IPS-18a (cell line): ENCODE data around the gene ZNF253.
A peak's percentile ranks its signal among the peaks of the same experiment; 100 is the strongest.
"Not testable (repeated sequence)": the region's sequence is repeated elsewhere in the genome, so short reads cannot be mapped to it uniquely, and the experiment has no call there.

ENCODE experiments used
- H3K27ac ChIP-seq: one replicate; pipeline ENCODE4 v1.5.1; 2013; ENCODE audit warnings: low read length
- H3K27me3 ChIP-seq: one replicate; pipeline ENCODE4 v1.6.1; 2013; ENCODE audit warnings: mild to moderate bottlenecking, low read length; ENCODE audit not compliant: control insufficient read depth, insufficient read depth
- H3K36me3 ChIP-seq: one replicate; pipeline ENCODE4 v1.6.1; 2013; ENCODE audit warnings: low read depth, low read length; ENCODE audit not compliant: control insufficient read depth
- H3K4me1 ChIP-seq: one replicate; pipeline ENCODE4 v1.6.1; 2013; ENCODE audit warnings: low read depth, low read length; ENCODE audit not compliant: control insufficient read depth
- H3K4me3 ChIP-seq: one replicate; pipeline ENCODE4 v1.5.1; 2013; ENCODE audit warnings: low read length
- H3K9ac ChIP-seq: one replicate; pipeline ENCODE4 v1.6.1; 2013; ENCODE audit warnings: mild to moderate bottlenecking, low read length, moderate library complexity
- H3K9me3 ChIP-seq: one replicate; pipeline ENCODE4 v1.6.1; 2013; ENCODE audit warnings: low read depth, low read length; ENCODE audit not compliant: control insufficient read depth

The ZNF253 gene

DNA sequence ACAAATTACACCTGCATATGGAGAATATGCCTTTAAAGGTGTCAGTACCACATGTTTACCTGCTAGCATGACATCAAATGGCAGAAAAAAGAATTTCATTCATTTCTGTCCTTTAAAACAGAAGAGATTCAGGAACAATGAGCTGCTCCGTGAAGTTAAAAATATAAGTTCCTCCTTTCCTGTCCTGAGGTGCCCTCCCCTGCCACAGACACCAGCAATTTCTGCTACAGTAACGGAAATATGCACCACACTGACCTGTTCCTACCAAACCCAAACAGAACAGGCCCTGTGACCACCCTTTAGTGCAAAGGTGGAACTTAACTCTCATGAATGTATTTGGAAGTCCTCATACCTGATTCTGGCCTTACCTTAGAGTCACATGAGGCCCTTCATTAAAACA lies 13.9 kb upstream of the ZNF253 start:
- not testable (repeated sequence) for H3K4me1 ChIP-seq, H3K27ac ChIP-seq, H3K4me3 ChIP-seq, H3K9ac ChIP-seq, H3K36me3 ChIP-seq, H3K27me3 ChIP-seq
- H3K9me3 ChIP-seq = peaks cover 44% of the 10 kb centered on the region

DNA sequence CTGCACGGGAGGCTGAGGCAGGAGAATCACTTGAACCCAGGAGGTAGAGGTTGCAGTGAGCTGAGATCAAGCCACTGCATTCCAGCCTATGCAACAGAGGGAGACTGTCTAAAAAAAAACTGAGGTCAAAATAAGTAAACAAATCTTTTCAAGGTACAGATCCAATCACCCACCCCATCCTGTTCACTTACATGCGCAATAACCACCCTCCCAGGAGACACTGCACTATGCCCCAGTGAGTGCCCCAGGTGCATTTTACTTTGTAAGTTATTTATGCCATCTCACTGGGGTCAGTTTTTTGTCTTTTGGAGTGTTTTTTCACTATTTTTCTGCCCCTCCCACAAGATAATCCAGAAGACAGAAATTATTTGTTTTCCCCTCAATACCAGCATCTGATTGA lies 6.9 kb upstream of the ZNF253 start:
- Histone ChIP-seq H3K9me3 (peaks cover 42% of the 10 kb centered on the region), H3K27me3 (no peaks in the 10 kb centered on the region), H3K9ac (no peak overlapping the region), H3K36me3 (no peaks in the 10 kb centered on the region), H3K4me3 (no peak overlapping the region), H3K27ac (no peak overlapping the region), H3K4me1 (no peaks in the 10 kb centered on the region)

DNA sequence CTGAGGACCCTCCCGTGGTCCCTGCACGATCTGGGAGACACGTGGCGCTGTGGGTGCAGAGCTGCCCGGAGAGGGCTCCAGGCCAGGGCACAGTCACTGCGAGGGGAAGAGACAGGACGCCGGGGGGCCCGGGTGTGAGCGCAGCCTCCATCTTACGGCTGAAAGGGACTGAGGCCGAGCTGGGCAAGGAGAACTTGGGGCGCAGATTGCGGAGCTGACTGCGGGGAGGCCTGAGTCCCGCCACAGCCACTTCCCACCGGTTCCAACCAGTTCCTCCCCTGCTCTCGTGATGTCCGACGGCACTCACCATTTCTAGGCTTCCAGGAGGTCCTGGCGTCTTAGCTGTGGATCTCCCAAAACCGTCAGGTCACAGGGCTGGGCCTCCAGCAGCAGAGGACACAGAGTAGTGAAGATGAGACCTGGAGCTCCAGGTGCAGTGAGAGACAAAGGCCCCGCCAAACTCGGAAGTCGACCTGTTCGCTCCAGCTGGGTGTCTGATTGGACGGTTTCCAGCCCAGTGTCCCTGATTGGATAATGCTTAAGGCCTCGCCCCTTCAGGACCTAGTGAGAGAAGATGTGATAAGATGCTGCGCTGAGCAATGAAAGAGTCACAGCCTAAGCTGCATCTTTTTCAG lies 4.8 kb upstream of the ZNF253 start:
- H3K9ac ChIP-seq = no peak overlapping the region
- no peak overlapping the region for H3K4me3 ChIP-seq
- H3K27me3 ChIP-seq = no peaks in the 10 kb centered on the region
- H3K4me1 ChIP-seq = no peaks in the 10 kb centered on the region
- no peaks in the 10 kb centered on the region for H3K36me3 ChIP-seq
- no peak overlapping the region for H3K27ac ChIP-seq
- H3K9me3 ChIP-seq = peaks cover 33% of the 10 kb centered on the region

DNA sequence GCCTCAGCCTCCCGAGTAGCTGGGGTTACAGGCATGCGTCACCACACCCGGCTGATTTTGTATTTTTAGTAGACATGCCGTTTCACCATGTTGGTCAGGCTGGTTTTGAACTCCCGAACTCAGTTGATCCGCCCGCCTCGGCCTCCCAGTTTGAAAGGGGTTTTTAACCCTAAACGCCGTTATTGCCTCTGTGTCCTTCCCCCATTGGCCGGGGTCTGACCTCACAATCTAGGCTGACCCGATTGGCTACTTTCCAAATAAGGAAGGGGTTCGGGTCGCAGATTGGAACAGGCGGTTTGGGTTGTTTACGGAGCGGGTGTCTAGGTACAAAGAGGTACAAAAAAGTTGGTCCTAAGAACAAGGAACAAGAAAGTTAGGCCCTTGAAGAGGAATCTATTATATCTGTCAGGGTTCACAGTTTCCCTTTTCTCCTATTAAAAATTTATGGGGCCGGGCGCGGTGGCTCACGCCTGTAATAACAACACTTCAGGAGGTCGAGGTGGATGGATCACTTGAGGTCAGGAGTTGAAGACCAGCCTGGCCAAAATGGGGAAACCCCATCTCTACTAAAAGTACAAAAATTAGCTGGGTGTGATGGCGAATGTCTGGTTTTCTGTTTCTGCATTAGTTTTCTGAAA lies 1.0 kb downstream of the ZNF253 start:
- Histone ChIP-seq H3K4me3 (peak overlapping the region; percentile 33), H3K4me1 (no peaks in the 10 kb centered on the region), H3K36me3 (no peaks in the 10 kb centered on the region), H3K27me3 (no peaks in the 10 kb centered on the region), H3K27ac (no peak overlapping the region), H3K9ac (peak overlapping the region; percentile 24), H3K9me3 (peaks cover 24% of the 10 kb centered on the region)

DNA sequence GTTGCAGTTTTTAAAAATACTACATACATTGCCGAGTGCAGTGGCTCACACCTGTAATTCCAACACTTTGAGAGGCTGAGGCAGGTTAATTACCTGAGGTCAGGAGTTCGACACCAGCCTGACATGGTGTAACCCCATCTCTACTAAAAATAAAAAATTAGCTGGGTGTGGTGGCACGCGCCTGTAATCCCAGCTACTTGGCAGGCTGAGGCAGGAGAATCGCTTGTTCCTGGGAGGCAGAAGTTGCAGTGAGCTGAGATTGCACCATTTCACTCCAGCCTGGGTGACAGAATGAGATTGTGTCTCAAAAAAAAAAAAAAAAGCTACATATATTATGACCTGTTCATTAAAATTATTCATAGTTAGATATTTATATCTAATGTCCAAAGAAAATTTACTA lies 4.4 kb downstream of the ZNF253 start:
- H3K9me3 ChIP-seq = peaks cover 35% of the 10 kb centered on the region
- not testable (repeated sequence) for H3K4me3 ChIP-seq

DNA sequence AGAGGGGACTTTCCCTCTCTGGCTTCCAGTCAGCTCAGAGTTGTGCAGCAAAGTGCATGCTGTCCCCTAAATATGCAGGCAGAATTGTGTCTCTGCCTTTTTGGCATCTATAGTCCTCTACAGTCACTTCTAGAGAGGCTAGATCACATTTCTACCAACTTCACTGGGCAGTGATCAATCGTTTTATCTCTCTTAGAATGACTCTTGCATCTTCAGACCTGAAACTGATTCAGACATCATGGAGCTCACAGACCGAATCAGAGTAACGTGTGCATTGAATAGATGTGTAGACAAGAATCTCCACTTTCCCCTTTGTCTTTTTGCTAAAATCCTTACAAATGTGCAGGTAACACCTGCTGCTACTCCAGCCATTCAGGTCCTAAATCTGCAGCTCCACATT lies 6.2 kb downstream of the ZNF253 start:
- Histone ChIP-seq H3K27me3 (no peaks in the 10 kb centered on the region), H3K4me1 (no peaks in the 10 kb centered on the region), H3K36me3 (no peaks in the 10 kb centered on the region), H3K9ac (no peak overlapping the region), H3K9me3 (peaks cover 38% of the 10 kb centered on the region), H3K27ac (no peak overlapping the region), H3K4me3 (no peak overlapping the region)

More for the DNA sequence above, 4.4 kb downstream of the ZNF253 start:
- not testable (repeated sequence) for H3K4me1 ChIP-seq, H3K36me3 ChIP-seq, H3K9ac ChIP-seq, H3K27ac ChIP-seq, H3K27me3 ChIP-seq

DNA sequence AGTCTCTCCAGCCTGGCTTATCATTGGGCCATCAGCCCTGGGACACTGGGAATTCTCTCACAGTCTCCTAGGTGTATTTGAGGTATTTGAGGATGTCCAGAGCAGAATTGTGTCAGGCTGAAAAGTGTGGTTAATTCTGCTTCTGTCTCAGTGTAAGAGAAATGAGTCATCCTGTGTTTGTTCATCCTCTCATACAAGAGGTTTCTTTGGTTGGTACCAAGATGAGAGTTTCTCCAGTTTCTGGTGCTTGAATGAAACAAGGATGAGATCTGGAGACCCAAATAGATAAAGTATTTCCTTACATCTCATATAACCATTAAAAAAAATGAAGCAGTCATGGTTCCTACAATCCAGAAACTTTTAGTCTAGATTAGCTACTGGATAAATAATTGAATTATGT lies 7.7 kb downstream of the ZNF253 start:
- no peak overlapping the region for H3K4me3 ChIP-seq
- H3K9me3 ChIP-seq = peaks cover 41% of the 10 kb centered on the region

DNA sequence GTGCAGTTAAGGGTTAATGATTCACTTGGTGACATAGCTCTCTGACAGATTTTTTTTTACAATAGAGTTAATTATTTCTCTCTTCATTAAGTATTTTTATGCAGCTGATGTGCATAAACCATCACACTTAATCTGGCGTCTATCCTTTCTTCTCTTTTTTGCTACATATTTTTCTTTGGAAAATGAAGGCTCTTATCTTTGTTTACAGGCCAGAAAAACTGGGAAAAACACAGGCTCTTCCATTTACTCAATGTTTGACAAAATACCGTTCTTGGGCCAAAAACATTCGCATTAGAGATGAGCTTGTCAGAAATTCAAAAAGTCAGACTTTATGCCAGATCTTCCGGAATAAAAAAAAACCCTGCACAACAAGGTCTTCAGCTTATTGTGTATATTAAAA lies 12.0 kb downstream of the ZNF253 start:
- Histone ChIP-seq H3K9me3 (peaks cover 37% of the 10 kb centered on the region), H3K9ac (no peak overlapping the region), H3K4me1 (no peaks in the 10 kb centered on the region), H3K27me3 (no peaks in the 10 kb centered on the region), H3K4me3 (no peak overlapping the region), H3K36me3 (no peaks in the 10 kb centered on the region), H3K27ac (no peak overlapping the region)

More for the DNA sequence above, 7.7 kb downstream of the ZNF253 start:
- H3K36me3 ChIP-seq = no peaks in the 10 kb centered on the region
- no peak overlapping the region for H3K9ac ChIP-seq
- H3K4me1 ChIP-seq = no peaks in the 10 kb centered on the region
- H3K27ac ChIP-seq = no peak overlapping the region
- no peaks in the 10 kb centered on the region for H3K27me3 ChIP-seq

DNA sequence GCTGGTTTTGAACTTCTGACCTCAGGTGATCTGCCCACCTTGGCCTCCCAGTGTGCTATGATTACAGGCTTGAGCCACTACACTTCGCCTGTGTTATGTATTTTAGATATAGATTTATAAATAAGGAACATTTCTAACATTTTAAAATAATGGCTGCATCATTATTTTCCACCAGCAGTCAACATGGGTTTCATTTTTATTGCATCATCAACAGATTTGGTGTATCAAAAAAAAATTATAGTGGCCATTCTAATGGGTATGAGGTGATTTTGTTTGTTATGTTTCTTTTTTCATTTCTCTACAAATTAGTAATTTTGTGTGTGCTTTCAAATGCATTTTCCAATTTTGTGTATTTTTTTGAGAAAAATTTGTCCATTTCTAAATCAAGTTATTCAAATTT lies 18.9 kb downstream of the ZNF253 start:
- no peaks in the 10 kb centered on the region for H3K27me3 ChIP-seq
- no peak overlapping the region for H3K27ac ChIP-seq
- H3K36me3 ChIP-seq = no peaks in the 10 kb centered on the region
- peaks cover 29% of the 10 kb centered on the region for H3K9me3 ChIP-seq
- no peak overlapping the region for H3K9ac ChIP-seq
- no peaks in the 10 kb centered on the region for H3K4me1 ChIP-seq
- H3K4me3 ChIP-seq = no peak overlapping the region

DNA sequence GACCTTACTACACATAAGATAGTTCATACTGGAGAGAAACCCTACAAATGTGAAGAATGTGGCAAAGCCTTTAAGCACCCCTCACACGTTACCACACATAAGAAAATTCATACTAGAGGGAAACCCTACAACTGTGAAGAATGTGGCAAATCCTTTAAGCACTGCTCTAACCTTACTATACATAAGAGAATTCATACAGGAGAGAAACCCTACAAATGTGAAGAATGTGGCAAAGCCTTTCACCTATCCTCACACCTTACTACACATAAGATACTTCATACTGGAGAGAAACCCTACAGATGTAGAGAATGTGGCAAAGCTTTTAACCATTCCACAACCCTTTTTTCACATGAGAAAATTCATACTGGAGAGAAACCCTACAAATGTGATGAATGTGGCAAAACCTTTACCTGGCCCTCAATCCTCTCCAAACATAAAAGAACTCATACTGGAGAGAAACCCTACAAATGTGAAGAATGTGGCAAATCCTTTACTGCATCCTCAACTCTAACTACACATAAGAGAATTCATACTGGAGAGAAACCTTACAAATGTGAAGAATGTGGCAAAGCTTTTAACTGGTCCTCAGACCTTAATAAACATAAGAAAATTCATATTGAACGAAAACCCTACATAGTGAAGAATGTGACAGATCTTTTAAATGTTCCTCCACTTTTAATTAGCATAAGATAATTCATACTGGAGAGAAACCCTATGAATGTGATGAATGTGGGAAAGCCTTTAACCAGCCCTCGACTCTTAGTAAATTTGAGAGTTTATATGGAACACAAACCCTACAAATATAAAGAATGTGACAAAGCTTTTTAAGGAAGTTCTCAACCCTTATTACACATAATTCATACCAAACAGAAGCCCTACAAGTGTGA lies 26.6 kb downstream of the ZNF253 start:
- H3K27me3 ChIP-seq, H3K4me1 ChIP-seq, H3K36me3 ChIP-seq, H3K4me3 ChIP-seq, H3K9ac ChIP-seq, H3K27ac ChIP-seq: not testable (repeated sequence)
- H3K9me3 ChIP-seq = peaks cover 40% of the 10 kb centered on the region

DNA sequence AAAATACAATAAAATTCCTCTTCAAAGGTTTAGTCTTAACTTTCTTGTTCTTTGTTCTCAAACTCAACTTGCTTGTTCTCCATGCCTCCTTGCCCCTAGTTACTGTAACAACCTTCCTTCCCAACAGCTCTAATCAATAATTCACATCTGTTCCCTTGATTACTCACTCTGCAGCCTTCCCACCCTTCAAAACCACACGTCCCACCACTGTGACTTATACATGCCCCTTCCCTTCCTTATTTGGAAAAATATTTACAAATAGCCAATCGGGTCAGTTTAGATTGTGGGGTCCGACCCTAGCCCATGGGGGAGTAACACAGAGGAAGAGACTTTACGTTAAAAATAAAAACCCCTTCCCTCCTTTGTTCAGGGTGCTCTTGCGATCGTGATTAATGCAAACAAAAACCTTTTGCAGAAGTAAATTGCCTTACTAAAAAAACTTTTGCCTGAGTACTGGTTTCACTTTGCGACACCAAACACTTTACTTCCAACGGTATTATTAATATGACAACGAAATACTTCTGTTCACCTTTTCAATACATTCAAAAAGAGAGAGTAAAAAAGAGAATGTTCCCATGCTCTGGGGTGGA lies 34.6 kb downstream of the ZNF253 start:
- Histone ChIP-seq H3K9ac (peak overlapping the region; percentile 98), H3K36me3 (peaks cover 5% of the 10 kb centered on the region), H3K4me1 (peaks cover 6% of the 10 kb centered on the region), H3K9me3 (peaks cover under 1% of the 10 kb centered on the region), H3K27me3 (no peaks in the 10 kb centered on the region), H3K27ac (peak overlapping the region; percentile 71), H3K4me3 (peak overlapping the region; percentile 76)
